ENCODE results near the gene AUTS2. TPM values are rescaled to one million over a fixed set of nuclear protein-coding genes. Genes with fewer than 3 reads are reported as not detected.
"Not testable (repeated sequence)": the region's sequence is repeated elsewhere in the genome, so short reads cannot be mapped to it uniquely, and the experiment has no call there.

Gene AUTS2
- total RNA-seq, 1 donor from 2014 or later: 2.1 TPM

- Mint-ChIP-seq H3K36me3 (ENCODE audit: low read depth) (no peaks in the 10 kb centered on the region), H3K9me3 (no peaks in the 10 kb centered on the region), H3K4me1 (no peaks in the 10 kb centered on the region), H3K4me3 (no peak overlapping the region), H3K27me3 (no peaks in the 10 kb centered on the region), H3K27ac (no peak overlapping the region)
- no peak for DNase-seq
- intact Hi-C loops (cut with micrococcal nuclease): no loop called here
These were observed 174.6 kb downstream of the AUTS2 start for GRCh38 chr7:69772718-69773436.

GRCh38 chr7:69773535-69774225, 175.4 kb downstream of the AUTS2 start:
- Mint-ChIP-seq H3K9me3 (no peaks in the 10 kb centered on the region), H3K27ac (no peak overlapping the region), H3K36me3 (ENCODE audit: low read depth) (no peaks in the 10 kb centered on the region), H3K4me3 (no peak overlapping the region), H3K27me3 (no peaks in the 10 kb centered on the region), H3K4me1 (no peaks in the 10 kb centered on the region)
- no peak for DNase-seq
- intact Hi-C loops (cut with micrococcal nuclease): no loop called here

- H3K4me3 Mint-ChIP-seq: no peak overlapping the region
- intact Hi-C loops (cut with micrococcal nuclease): no loop called here
These were observed 177.0 kb downstream of the AUTS2 start for GRCh38 chr7:69775231-69775771.

DNA sequence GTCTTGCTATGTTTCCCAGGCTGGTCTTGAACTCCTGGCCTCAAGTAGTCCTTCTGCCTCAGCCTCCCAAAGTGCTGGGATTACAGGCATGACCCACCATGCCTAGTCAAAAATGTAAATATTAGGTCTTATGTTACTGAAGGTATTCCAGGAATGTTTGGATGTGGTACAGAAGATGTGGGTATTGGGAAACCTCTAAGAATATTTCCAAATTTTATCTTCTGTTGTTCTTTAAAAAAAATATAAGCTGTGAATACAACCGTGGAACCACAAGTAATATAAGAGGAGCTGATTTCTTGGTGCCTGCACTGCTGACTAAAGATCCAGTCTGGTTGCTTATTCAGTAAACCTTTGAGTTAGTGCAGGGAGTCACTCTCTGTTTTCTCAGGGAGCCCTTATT, 178.3 kb downstream of the AUTS2 start:
- no peak overlapping the region for H3K4me3 Mint-ChIP-seq

More at GRCh38 chr7:69775231-69775771, 177.0 kb downstream of the AUTS2 start:
- Mint-ChIP-seq H3K4me1 (no peaks in the 10 kb centered on the region), H3K36me3 (ENCODE audit: low read depth) (no peaks in the 10 kb centered on the region), H3K27ac (no peak overlapping the region), H3K27me3 (no peaks in the 10 kb centered on the region), H3K9me3 (no peaks in the 10 kb centered on the region)
- DNase-seq: no peak

DNA sequence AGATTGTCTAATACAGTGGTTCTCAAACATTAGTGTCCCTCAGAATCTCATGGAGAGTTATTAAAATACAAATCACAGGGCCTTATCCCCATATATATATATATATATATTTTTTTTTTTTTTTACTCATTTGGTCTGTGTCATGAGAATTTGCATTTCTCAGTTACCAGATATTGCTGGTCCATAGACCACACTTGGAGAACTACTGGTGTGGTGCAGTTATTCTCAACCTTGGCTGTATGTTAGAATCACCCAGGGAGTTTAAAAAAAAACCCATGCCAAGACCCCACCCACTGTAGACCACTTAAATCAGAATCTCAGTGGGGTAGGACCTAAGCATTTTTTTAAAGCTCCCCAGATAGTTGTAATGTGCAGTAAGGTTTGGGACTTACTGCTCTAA, 179.9 kb downstream of the AUTS2 start:
- no peak for DNase-seq
- Mint-ChIP-seq H3K27me3 (no peaks in the 10 kb centered on the region), H3K9me3 (no peaks in the 10 kb centered on the region), H3K4me1 (no peaks in the 10 kb centered on the region), H3K4me3 (no peak overlapping the region), H3K27ac (no peak overlapping the region), H3K36me3 (ENCODE audit: low read depth) (no peaks in the 10 kb centered on the region)
- intact Hi-C loops (cut with micrococcal nuclease): no loop called here

More for the DNA sequence above, 178.3 kb downstream of the AUTS2 start:
- H3K27ac Mint-ChIP-seq: no peak overlapping the region
- intact Hi-C loops (cut with micrococcal nuclease): no loop called here
- H3K27me3 Mint-ChIP-seq: no peaks in the 10 kb centered on the region
- DNase-seq: no peak
- H3K9me3 Mint-ChIP-seq: no peaks in the 10 kb centered on the region
- H3K36me3 Mint-ChIP-seq (ENCODE audit: low read depth): no peaks in the 10 kb centered on the region
- no peaks in the 10 kb centered on the region for H3K4me1 Mint-ChIP-seq

GRCh38 chr7:69780379-69780778, 182.1 kb downstream of the AUTS2 start:
- H3K4me1 Mint-ChIP-seq: no peaks in the 10 kb centered on the region
- no peak overlapping the region for H3K4me3 Mint-ChIP-seq
- no peaks in the 10 kb centered on the region for H3K27me3 Mint-ChIP-seq
- H3K36me3 Mint-ChIP-seq (ENCODE audit: low read depth): no peaks in the 10 kb centered on the region
- no peaks in the 10 kb centered on the region for H3K9me3 Mint-ChIP-seq
- no peak for DNase-seq
- intact Hi-C loops (cut with micrococcal nuclease): no loop called here
- H3K27ac Mint-ChIP-seq: no peak overlapping the region

GRCh38 chr7:69781412-69781846, 183.2 kb downstream of the AUTS2 start:
- H3K27ac Mint-ChIP-seq: no peak overlapping the region
- no peak for DNase-seq
- H3K4me1 Mint-ChIP-seq: no peaks in the 10 kb centered on the region
- H3K36me3 Mint-ChIP-seq (ENCODE audit: low read depth): no peaks in the 10 kb centered on the region
- H3K9me3 Mint-ChIP-seq: no peaks in the 10 kb centered on the region
- intact Hi-C loops (cut with micrococcal nuclease): no loop called here
- no peaks in the 10 kb centered on the region for H3K27me3 Mint-ChIP-seq
- no peak overlapping the region for H3K4me3 Mint-ChIP-seq

DNA sequence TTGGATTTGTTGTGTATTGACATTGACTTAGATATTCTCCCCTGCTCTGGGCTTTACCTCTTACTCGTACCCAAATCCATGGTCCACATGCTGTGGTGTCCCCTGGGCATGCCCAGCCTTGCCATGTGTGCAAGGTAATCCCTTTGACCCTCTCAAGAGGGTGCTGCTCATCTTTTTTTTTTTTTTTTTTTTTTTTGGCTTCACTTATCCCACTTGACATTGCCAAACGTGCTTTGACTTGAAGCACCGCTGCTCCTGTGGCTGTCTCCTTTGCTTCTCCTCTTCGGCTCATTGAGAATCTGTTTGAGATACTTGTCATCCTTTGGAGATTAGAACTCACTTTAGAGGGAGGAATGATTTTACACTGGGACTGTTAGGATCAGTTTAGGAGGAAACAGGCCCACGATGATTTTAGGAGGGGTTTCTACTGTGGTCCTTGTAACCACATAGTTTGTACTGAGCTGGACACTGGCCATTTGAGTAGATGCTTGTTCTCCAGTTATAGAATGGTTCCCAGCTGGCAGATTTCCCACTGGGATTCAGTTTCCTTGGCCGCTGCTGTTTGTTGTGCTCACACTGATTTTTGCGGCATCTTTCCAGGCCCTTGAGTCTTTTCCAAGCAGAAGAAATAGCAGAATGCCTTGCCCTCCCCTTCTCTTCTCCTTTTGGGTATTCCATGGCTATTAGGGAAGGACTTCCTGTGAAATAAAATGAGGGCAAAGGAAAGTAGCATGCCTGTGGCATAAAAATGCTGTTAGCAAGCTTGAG, 184.8 kb downstream of the AUTS2 start:
- H3K9me3 Mint-ChIP-seq: no peaks in the 10 kb centered on the region
- no peaks in the 10 kb centered on the region for H3K27me3 Mint-ChIP-seq
- H3K27ac Mint-ChIP-seq: no peak overlapping the region
- no peak for DNase-seq
- intact Hi-C loops (cut with micrococcal nuclease): no loop called here
- H3K36me3 Mint-ChIP-seq (ENCODE audit: low read depth): no peaks in the 10 kb centered on the region
- no peaks in the 10 kb centered on the region for H3K4me1 Mint-ChIP-seq
- H3K4me3 Mint-ChIP-seq: no peak overlapping the region

DNA sequence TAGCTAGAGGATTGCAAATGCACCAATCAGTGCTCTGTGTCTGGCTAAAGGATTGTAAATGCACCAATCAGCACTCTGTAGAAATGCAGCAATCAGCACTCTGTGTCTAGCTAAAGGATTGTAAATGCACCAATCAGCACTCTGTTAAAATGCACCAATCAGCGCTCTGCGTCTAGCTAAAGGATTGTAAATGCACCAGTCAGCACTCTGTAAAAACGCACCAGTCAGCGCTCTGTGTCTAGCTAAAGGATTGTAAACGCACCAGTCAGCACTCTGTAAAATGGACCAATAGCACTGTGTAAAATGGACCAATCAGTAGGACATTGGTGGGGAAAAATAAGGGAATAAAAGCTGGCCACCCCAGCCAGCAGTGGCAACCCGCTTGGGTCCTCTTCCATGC, 187.9 kb downstream of the AUTS2 start:
- not testable (repeated sequence) for H3K27me3 Mint-ChIP-seq; H3K36me3 Mint-ChIP-seq (ENCODE audit: low read depth)

GRCh38 chr7:69786730-69787395, 188.6 kb downstream of the AUTS2 start:
- intact Hi-C loops (cut with micrococcal nuclease): no loop called here
- Mint-ChIP-seq H3K36me3 (ENCODE audit: low read depth) (no peaks in the 10 kb centered on the region), H3K4me3 (no peak overlapping the region), H3K9me3 (no peaks in the 10 kb centered on the region), H3K4me1 (no peaks in the 10 kb centered on the region), H3K27me3 (no peaks in the 10 kb centered on the region), H3K27ac (no peak overlapping the region)
- no peak for DNase-seq

More for the DNA sequence above, 187.9 kb downstream of the AUTS2 start:
- H3K27ac Mint-ChIP-seq; H3K4me1 Mint-ChIP-seq; intact Hi-C loops (cut with micrococcal nuclease); H3K4me3 Mint-ChIP-seq; H3K9me3 Mint-ChIP-seq; DNase-seq: not testable (repeated sequence)

DNA sequence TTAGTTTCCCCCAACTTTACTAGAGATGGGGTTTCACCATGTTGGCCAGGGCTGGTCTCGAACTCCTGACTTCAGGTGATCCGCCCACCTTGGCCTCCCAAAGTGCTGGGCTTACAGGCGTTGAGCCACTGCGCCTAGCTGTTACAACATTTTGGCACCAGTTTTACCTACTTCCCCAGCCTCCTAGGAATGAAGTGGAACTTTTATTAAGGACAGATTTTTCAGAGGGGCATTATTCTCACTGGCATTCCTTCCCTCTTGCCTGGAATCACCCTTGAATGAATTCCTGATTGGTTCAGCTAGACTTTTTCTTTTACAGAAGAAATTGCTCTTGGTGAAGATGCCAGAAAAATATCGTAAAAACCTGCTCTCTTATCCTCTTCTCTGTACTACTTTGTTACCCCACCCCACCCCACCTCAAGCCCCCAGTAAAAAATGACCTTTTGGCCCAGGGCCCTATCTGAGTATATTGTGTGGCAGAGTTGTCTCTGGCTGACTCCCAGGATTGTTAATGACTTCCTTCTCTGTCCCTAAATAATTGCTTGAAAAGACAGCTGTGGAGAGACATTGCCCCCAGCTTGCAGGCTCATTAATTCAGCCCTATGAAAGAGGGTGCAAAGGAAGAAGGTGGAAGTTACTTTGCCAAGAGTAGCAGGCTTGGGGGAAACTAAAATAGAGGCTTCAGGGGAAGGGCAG, 189.6 kb downstream of the AUTS2 start:
- H3K4me3 Mint-ChIP-seq: no peak overlapping the region
- intact Hi-C loops (cut with micrococcal nuclease): no loop called here
- H3K9me3 Mint-ChIP-seq: no peaks in the 10 kb centered on the region
- no peaks in the 10 kb centered on the region for H3K4me1 Mint-ChIP-seq
- H3K36me3 Mint-ChIP-seq (ENCODE audit: low read depth): no peaks in the 10 kb centered on the region
- no peak for DNase-seq
- H3K27me3 Mint-ChIP-seq: no peaks in the 10 kb centered on the region
- H3K27ac Mint-ChIP-seq: no peak overlapping the region

GRCh38 chr7:69789563-69789962, 191.3 kb downstream of the AUTS2 start:
- Mint-ChIP-seq H3K9me3 (no peaks in the 10 kb centered on the region), H3K36me3 (ENCODE audit: low read depth) (no peaks in the 10 kb centered on the region), H3K4me1 (no peaks in the 10 kb centered on the region), H3K4me3 (no peak overlapping the region), H3K27ac (no peak overlapping the region), H3K27me3 (no peaks in the 10 kb centered on the region)
- no peak for DNase-seq
- intact Hi-C loops (cut with micrococcal nuclease): no loop called here

Measured in activated CD4-positive, alpha-beta T cell treated with anti-CD3 and anti-CD28 coated beads, Interleukin-2, amount 10 ng/mL, durations not matched to agents 24 days and 14 days (primary cell).